Measurements from ENCODE around the gene PRPF19.

PRPF19 gene

DNA sequence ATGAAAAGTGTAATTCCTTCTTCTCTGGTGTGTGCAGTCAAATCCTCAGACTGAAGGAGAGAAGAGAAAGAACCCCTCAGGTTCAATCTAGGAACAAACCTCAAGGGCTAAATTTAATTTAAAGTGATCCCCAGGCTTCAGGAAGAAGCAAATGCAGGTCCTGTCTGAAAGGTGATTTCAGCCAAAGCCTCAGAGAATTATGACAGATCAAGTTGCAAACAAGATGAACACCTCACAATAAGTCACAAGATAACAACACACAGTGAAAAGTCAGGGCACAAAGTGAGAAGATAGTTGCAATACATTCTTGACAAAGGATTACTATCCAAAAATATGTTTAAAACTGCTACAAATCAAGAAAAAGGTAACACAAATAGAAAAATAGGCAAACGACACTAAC is 27.3 kb downstream of the PRPF19 start:
- TF ChIP-seq, protein P1, sequence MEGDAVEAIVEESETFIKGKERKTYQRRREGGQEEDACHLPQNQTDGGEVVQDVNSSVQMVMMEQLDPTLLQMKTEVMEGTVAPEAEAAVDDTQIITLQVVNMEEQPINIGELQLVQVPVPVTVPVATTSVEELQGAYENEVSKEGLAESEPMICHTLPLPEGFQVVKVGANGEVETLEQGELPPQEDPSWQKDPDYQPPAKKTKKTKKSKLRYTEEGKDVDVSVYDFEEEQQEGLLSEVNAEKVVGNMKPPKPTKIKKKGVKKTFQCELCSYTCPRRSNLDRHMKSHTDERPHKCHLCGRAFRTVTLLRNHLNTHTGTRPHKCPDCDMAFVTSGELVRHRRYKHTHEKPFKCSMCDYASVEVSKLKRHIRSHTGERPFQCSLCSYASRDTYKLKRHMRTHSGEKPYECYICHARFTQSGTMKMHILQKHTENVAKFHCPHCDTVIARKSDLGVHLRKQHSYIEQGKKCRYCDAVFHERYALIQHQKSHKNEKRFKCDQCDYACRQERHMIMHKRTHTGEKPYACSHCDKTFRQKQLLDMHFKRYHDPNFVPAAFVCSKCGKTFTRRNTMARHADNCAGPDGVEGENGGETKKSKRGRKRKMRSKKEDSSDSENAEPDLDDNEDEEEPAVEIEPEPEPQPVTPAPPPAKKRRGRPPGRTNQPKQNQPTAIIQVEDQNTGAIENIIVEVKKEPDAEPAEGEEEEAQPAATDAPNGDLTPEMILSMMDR (IDR thresholded peaks at IDR 0.05; ENCODE audit: control insufficient read depth, insufficient read depth, low read depth, low read length, missing control alignments): no peak
- no peak for DNase-seq (ENCODE audit: low read depth)
- no peak overlapping the region for H3K4me3 ChIP-seq (ENCODE audit: control insufficient read depth, low read depth, low read length)

DNA sequence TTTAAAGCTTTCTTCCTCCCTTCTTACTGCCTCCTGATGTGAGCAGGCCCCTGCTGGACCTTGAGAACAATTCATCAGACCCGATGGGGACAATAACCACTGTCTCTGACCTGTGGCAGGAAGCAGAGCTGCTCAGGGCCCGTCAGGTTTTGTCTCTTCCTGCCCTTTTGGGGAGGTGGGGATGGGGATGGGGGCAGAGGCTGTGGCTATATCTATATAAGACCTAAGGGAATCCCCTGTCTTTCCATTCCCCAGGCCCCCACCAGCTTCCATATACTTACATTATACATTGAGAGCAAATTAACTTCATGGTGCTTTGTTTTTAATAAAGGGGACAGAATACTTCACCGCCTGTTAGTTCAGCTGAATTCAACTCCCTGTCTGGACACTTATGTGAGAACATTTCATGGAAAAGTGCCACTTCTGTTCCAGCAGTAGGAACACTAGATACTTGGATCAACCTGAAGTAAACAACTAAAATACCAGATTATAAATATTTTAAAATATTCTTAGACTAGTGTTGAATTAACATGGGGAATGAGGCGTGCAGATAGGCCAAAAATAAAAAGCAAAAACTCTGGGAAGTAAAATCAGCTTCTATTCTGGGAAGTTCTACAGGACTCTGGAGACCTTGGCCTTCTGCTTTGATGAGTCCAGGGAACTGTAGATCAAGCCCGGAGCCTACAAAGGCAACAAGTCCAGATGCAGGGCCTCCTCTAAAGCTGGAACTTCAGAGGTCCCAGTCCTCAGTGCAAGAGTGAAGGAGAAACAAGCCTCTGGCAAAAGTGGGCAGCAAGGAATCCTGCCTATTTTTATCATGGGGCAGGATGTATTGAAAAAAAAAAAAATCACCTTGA is 27.9 kb downstream of the PRPF19 start:
- no peak for DNase-seq (ENCODE audit: low read depth)
- H3K4me3 ChIP-seq (ENCODE audit: control insufficient read depth, low read depth, low read length): no peak overlapping the region
- TF ChIP-seq, protein P1 (IDR thresholded peaks at IDR 0.05; ENCODE audit: control insufficient read depth, insufficient read depth, low read depth, low read length, missing control alignments): no peak

DNA sequence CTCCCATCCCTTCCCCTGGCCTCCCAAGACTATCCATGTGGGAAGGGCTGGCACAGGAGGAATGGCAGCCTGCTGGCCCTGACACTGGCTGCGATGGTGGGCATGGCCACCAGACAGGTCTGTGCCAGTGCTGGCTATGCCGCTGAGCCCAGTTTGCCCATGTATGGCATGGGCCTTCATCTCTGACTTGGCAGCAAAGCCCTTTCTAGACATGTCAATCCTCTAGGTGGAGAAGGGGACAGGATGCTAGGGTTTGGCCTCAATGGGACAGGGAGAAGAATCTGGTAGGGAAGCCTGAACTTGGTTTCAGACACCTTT is 30.3 kb downstream of the PRPF19 start:
- no peak overlapping the region for H3K4me3 ChIP-seq (ENCODE audit: control insufficient read depth, low read depth, low read length)
- TF ChIP-seq, protein P1 (IDR thresholded peaks at IDR 0.05; ENCODE audit: control insufficient read depth, insufficient read depth, low read depth, low read length, missing control alignments): no peak
- DNase-seq (ENCODE audit: low read depth): no peak

DNA sequence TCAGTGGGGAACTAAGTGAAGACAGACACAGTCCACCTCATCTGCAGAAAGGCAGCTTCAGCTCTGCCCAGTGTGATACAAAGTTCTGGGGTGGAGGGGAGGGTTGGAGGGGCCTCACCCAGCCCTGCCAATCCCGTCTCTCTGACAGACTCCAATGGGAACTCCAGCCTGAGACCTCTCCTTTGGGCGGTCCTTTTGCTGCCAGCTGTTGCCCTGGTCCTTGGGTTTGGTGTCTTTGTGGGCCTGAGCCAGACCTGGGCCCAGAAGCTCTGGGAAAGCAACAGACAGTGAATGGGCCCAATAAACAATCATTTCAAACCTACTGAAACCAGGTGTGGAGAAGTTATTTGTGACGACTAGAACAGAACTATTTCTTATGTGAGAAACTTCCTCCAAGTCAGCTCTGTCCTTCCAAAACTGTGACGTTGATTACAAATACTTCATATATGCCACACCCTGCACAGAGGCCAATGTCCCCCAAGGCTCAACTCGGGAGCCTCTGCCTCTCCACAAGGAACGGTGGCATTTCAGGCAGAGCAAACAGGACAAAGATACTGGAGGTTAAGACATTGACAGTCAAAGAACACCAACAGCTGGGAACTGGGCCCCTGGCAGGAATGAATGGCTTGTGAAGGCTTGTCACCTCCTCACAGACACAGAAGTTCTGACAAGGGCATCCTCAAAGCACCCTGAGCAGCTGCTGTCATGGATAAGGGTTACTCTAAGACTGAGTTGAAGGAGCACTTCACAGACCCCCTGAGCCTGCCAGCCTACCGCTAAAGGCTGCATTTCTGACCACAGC is 30.8 kb downstream of the PRPF19 start:
- TF ChIP-seq, protein P1 (IDR thresholded peaks at IDR 0.05; ENCODE audit: control insufficient read depth, insufficient read depth, low read depth, low read length, missing control alignments): no peak
- no peak overlapping the region for H3K4me3 ChIP-seq (ENCODE audit: control insufficient read depth, low read depth, low read length)
- DNase-seq (ENCODE audit: low read depth): no peak

DNA sequence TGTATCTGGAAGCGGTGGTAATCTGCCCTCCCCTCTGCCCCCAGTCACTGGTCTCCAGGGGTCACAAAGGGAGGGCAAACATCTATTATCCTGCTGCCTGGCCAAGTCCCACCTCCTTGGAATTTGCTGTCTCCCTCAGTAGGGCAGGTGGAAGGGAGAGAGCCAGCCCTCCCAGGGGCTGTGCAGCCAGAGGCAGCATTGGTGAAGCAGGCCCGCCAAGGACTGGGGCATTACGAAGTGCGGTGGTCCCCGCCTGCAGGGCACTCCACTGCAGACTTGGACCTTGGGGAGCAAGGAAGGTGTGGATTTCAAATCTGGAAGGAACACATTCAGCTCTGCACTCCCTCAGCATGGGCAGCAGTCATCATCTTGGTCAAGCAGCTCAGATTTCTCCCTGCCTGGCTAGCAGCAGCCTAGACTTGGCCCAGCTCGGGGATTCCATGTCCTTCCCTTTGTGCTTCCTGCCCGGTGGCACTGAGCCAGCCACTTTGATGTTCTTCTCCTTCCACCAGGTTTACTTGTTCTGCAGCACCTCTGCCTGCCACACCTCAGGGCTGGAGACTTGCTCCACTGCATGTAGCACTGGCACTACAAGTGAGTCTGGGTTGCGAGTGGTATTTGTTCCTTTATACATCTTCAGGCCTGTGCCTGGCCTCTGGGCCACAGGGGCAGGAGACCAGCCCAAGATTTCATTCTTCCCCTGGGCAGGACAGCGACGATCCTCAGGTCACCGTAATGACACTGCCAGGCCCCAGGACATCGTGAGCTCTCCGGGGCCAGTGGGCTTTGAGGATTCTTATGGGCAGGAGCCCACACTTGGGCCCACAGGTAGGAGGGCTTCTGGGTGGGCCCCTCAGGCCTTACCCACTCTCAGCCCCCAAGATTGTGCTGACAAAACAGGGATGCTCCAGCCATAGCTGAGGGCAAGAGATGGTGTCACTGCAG is 31.7 kb downstream of the PRPF19 start:
- TF ChIP-seq, protein P1 (IDR thresholded peaks at IDR 0.05; ENCODE audit: control insufficient read depth, insufficient read depth, low read depth, low read length, missing control alignments): no peak
- DNase-seq (ENCODE audit: low read depth): no peak

DNA sequence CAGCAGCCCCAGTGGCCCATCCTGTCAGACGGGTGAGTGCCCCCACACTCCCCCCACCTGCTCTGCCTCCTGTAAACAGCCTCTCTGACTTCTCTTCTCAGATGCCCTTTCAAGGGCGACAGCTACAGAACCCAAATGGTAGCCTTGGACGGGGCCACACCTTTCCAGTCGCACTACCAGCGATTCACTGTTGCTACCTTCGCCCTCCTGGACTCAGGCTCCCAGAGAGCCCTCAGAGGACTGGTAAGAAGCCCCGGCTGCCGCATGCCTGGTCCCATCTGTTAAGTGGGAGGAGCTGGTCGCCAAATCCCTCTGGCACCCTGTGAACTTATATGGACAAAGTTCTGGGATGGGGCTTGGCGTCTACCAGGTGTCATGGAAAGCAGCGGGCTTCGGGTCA is 32.9 kb downstream of the PRPF19 start:
- TF ChIP-seq, protein P1 (IDR thresholded peaks at IDR 0.05; ENCODE audit: control insufficient read depth, insufficient read depth, low read depth, low read length, missing control alignments): no peak
- DNase-seq (ENCODE audit: low read depth): no peak
- H3K4me3 ChIP-seq (ENCODE audit: control insufficient read depth, low read depth, low read length): no peak overlapping the region

More for the DNA sequence above, 31.7 kb downstream of the PRPF19 start:
- no peak overlapping the region for H3K4me3 ChIP-seq (ENCODE audit: control insufficient read depth, low read depth, low read length)

Data from AG09309 (cell line).